ENCODE results near the gene ZEB1. TPM values are rescaled to one million over a fixed set of nuclear protein-coding genes. Genes with fewer than 3 reads are reported as not detected.

ZEB1 gene
- total and polyA plus RNA-seq, 2 of the 8 experiments (the other 6 are each of a cell fraction or from before 2014, with no cell fraction given) = 0.08 to 0.15 TPM

GRCh38 chr10:31422634-31423033, 103.6 kb downstream of the ZEB1 start:
- Histone ChIP-seq H3K79me2 (ENCODE audit: control insufficient read depth in 1 of 2, insufficient read depth in 2 of 2, low read length in 2 of 2) (no peaks in the 10 kb centered on the region), H2BK20ac (ENCODE audit: low read length) (no peak overlapping the region), H4K5ac (ENCODE audit: insufficient read length, low read depth, low read length) (no peak overlapping the region), H3K23ac (ENCODE audit: insufficient read length) (no peak overlapping the region), H3K36me3 (ENCODE audit: control insufficient read depth in 2 of 4, insufficient read depth in 4 of 4, low read length in 3 of 4) (no peaks in the 10 kb centered on the region), H3K14ac (ENCODE audit: insufficient read length) (no peak overlapping the region), H3K9ac (replicated peaks in 1 of 4; ENCODE audit: extremely low read depth in 1 of 4, low read depth in 3 of 4, low read length in 3 of 4) (no peak overlapping the region), H3K4ac (replicated peaks; ENCODE audit: insufficient read length, low read depth, low read length) (no peak overlapping the region), H2BK120ac (replicated peaks; ENCODE audit: low read depth, low read length) (no peak overlapping the region), H3K23me2 (ENCODE audit: low read depth, low read length) (no peaks in the 10 kb centered on the region), H3K4me1 (replicated peaks in 1 of 4; ENCODE audit: control insufficient read depth in 3 of 4, insufficient read depth in 4 of 4, low read length in 3 of 4) (no peaks in the 10 kb centered on the region), H3K4me2 (ENCODE audit: insufficient read depth in 1 of 2, low read depth in 2 of 2, low read length in 2 of 2) (no peak overlapping the region), H3K18ac (ENCODE audit: extremely low read depth, low read length) (no peak overlapping the region), H2AK5ac (ENCODE audit: low read depth, low read length) (no peak overlapping the region), H3K56ac (replicated peaks; ENCODE audit: insufficient read length, low read depth, low read length) (no peak overlapping the region), H2AFZ (ENCODE audit: low read length) (no peak overlapping the region), H3K9me3 (ENCODE audit: insufficient read depth in 2 of 2, low read depth in 1 of 2, low read length in 1 of 2) (no peaks in the 10 kb centered on the region), H3K4me3 (ENCODE audit: extremely low read depth in 1 of 4, insufficient read depth in 2 of 4, low read depth in 3 of 4, low read length in 4 of 4) (no peak overlapping the region), H3K79me1 (ENCODE audit: low read depth, low read length) (no peaks in the 10 kb centered on the region), H2BK5ac (ENCODE audit: low read depth, low read length) (no peak overlapping the region), H4K20me1 (replicated peaks in 1 of 2; ENCODE audit: control insufficient read depth in 1 of 2, insufficient read depth in 2 of 2, low read length in 2 of 2) (no peaks in the 10 kb centered on the region), H4K91ac (replicated peaks; ENCODE audit: insufficient read length, low read length) (no peak overlapping the region), H3K27ac (ENCODE audit: low read depth, low read length) (no peak overlapping the region), H4K8ac (ENCODE audit: extremely low read depth, insufficient read depth, low read length) (no peak overlapping the region), H2BK12ac (ENCODE audit: low read depth, low read length) (no peak overlapping the region), H2BK15ac (ENCODE audit: low read length) (no peak overlapping the region), H3K27me3 (replicated peaks in 1 of 4; ENCODE audit: control insufficient read depth in 3 of 4, extremely low read depth in 1 of 4, insufficient read depth in 3 of 4, low read length in 3 of 4) (no peaks in the 10 kb centered on the region)
- WGBS, 2 experiments (ENCODE audit: extremely low coverage in 1 of 2, insufficient coverage in 1 of 2, insufficient read length in 1 of 2, insufficient replicate concordance in 2 of 2, low coverage in 1 of 2, low lambda C conversion rate in 2 of 2, missing lambda C conversion rate in 1 of 2) = 96% methylated on average over 2 of the region's 2 CpGs; no CpG with 5 or more reads in 1 of the 2 experiments
- DNase-seq (ENCODE audit: low read depth in 1 of 2, low spot score in 2 of 2) (no peak), FAIRE-seq (no peak)
- ChIA-PET CTCF (ENCODE audit: partially characterized antibody) (no interaction called here), POLR2A (ENCODE audit: partially characterized antibody) (no interaction called here)
- TF ChIP-seq SP2 (IDR thresholded peaks at IDR 0.05; ENCODE audit: low read length) = no peak
- TF ChIP-seq HDAC6 (IDR thresholded peaks at IDR 0.05; ENCODE audit: low read depth, low read length) = no peak
- no peak for TF ChIP-seq JUND (IDR thresholded peaks at IDR 0.05; ENCODE audit: low read length)
- no peak for TF ChIP-seq POU5F1 (IDR thresholded peaks at IDR 0.05; ENCODE audit: low read depth, low read length)
- no peak for TF ChIP-seq NRF1 (IDR thresholded peaks at IDR 0.05; ENCODE audit: low read depth, low read length)
- no peak for TF ChIP-seq KDM5A (IDR thresholded peaks at IDR 0.05; ENCODE audit: low read length)
